Panc1 (cell line): ENCODE data around the gene LHPP. TPM values are rescaled to one million over a fixed set of nuclear protein-coding genes. Genes with fewer than 3 reads are reported as not detected.

Experiments used
- ATAC-seq: fragments of 200-7000 bp; cut with Tn5 transposase; 2 replicates; pipeline ENCODE4 v1.9.1; 2020; ENCODE audit warnings: mild to moderate bottlenecking, moderate library complexity
- BruUV-seq: library from RNA; stranded (reverse); fragments of 400-500 nt; replicated peaks from 2 replicates; lab custom pipeline; 2021; lab: Mats Ljungman, UMichigan
- CTCF ChIA-PET: fragments of 300-600 bp; sonication (Branson Sonifier 250); formaldehyde crosslinking; loops from one replicate; lab custom pipeline; 2022; ENCODE audit warnings: antibody characterized with exemption; lab: Charles Lee
- POLR2A ChIA-PET: fragments of 300-600 bp; sonication (Branson Sonifier 250); formaldehyde crosslinking; loops from one replicate; lab custom pipeline; 2022; ENCODE audit warnings: antibody characterized with exemption; lab: Charles Lee
- DNase-seq: peaks from one replicate; pipeline ENCODE4 v3.0.0-alpha.2; 2010; ENCODE audit warnings: low read depth, low spot score
- H3K27ac ChIP-seq: 2 replicates; pipeline ENCODE4 v1.5.1; 2011; ENCODE audit warnings: mild to moderate bottlenecking, low read length, inconsistent platforms
- H3K27me3 ChIP-seq: fragments of 200-500 bp; sonication (Bioruptor generic); 2 replicates; pipeline ENCODE4 v1.6.0; 2014; ENCODE audit warnings: low read length, inconsistent platforms; ENCODE audit not compliant: control insufficient read depth, insufficient read depth
- H3K36me3 ChIP-seq: fragments of 200-500 bp; sonication (Bioruptor generic); 2 replicates; pipeline ENCODE4 v1.5.1; 2014; ENCODE audit warnings: inconsistent platforms, mild to moderate bottlenecking, low read length, moderate library complexity; ENCODE audit not compliant: control insufficient read depth, insufficient read depth
- H3K4me1 ChIP-seq: 2 replicates; pipeline ENCODE4 v1.5.1; 2011; ENCODE audit warnings: inconsistent platforms, mild to moderate bottlenecking, low read length, moderate library complexity; ENCODE audit not compliant: control insufficient read depth, insufficient read depth
- H3K4me3 ChIP-seq, 2 experiments: 2 replicates each; pipeline ENCODE4 v1.5.1; 2011 to 2012; ENCODE audit warnings: low read depth in 2 of 2, low read length in 2 of 2, mild to moderate bottlenecking in 2 of 2, inconsistent platforms in 1 of 2, moderate library complexity in 1 of 2
- H3K9me3 ChIP-seq: fragments of 200-500 bp; sonication (Bioruptor generic); 2 replicates; pipeline ENCODE4 v1.5.1; 2014; ENCODE audit warnings: low read depth, mild to moderate bottlenecking, inconsistent platforms, low read length, moderate library complexity; ENCODE audit not compliant: control insufficient read depth, insufficient read depth
- POLR2AphosphoS5 ChIP-seq: IDR thresholded peaks from 2 replicates; pipeline ENCODE4 v1.6.1; 2012; ENCODE audit warnings: mild to moderate bottlenecking, low read depth, low read length, moderate library complexity
- SIN3A ChIP-seq: IDR thresholded peaks from 2 replicates; pipeline ENCODE4 v1.6.1; 2012; ENCODE audit warnings: low read depth, mild to moderate bottlenecking, low read length, moderate library complexity, borderline replicate concordance; ENCODE audit not compliant: insufficient read depth
- TCF7L2 ChIP-seq: IDR thresholded peaks from 2 replicates; pipeline ENCODE4 v1.6.1; 2011; ENCODE audit warnings: mild to moderate bottlenecking, low read depth, low read length, inconsistent platforms
- in situ Hi-C: cut with HindIII; loops from 2 replicates; pipeline ENCODE4 v1.10.0; 2016; ENCODE audit warnings: low sequenced_read_pairs, low pct_unique_long_range_greater_than_20kb
- intact Hi-C: fragments of 100-400 bp; cut with micrococcal nuclease; formaldehyde crosslinking; loops from one replicate; pipeline ENCODE4 v1.10.0; 2022; ENCODE audit not compliant: unreplicated experiment
- total RNA-seq: library from RNA; stranded (reverse); gene quantifications from one replicate; pipeline ENCODE4 v1.2.1, GENCODE V29; 2021; ENCODE audit not compliant: unreplicated experiment
- TF ChIP-seq, protein P1 (sequence below), 2 experiments: IDR thresholded peaks; 2 replicates each; pipeline ENCODE4 v1.6.1; 2011 to 2012; ENCODE audit warnings: low read depth in 2 of 2, control low read depth in 1 of 2, low read length in 1 of 2, mild to moderate bottlenecking in 1 of 2, moderate library complexity in 1 of 2; ENCODE audit not compliant: insufficient read depth in 1 of 2
- TF ChIP-seq, protein P2 (sequence below): fragments of 450-650 bp; IDR thresholded peaks from 2 replicates; pipeline ENCODE4 v1.5.1; 2017; ENCODE audit warnings: mild to moderate bottlenecking

The LHPP gene
- total RNA-seq, 1 experiment from 2014 or later, result 15.0 TPM

DNA sequence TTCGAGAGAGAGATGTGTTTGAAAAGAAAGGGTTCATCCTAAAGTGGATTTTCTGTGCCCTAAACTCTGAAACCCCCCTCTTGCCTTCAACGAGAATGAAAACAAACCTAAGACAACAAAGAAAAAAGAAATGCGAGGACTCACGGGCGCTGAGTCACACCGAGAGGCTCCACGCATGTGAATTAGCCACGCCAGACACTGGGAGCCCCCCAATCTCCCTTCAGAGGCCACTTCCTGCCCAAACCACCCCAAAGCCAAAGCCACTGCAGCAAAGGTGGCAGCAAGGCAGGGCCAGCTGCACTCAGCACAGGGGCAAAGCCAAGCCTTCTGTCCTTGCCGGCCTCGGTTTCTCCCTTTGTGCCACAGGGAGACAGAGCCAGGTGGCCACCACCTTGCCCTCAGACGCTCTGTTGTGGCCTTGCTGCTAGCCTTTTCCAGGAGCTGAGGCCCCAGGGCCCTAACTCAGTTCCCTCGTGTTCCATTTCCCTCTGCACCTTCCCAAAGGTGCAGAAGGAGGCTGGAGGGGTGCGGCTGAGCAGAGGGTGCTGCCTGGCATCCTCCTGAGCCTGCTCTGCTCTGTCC is 189.3 kb downstream of the LHPP start:
- H3K4me3 ChIP-seq, result no peak overlapping the region
- intact Hi-C loops (no loop called here), in situ Hi-C loops (no loop called here)
- TF ChIP-seq SIN3A (no peak), POLR2AphosphoS5 (no peak), TCF7L2 (no peak)
- TF ChIP-seq, protein P1, sequence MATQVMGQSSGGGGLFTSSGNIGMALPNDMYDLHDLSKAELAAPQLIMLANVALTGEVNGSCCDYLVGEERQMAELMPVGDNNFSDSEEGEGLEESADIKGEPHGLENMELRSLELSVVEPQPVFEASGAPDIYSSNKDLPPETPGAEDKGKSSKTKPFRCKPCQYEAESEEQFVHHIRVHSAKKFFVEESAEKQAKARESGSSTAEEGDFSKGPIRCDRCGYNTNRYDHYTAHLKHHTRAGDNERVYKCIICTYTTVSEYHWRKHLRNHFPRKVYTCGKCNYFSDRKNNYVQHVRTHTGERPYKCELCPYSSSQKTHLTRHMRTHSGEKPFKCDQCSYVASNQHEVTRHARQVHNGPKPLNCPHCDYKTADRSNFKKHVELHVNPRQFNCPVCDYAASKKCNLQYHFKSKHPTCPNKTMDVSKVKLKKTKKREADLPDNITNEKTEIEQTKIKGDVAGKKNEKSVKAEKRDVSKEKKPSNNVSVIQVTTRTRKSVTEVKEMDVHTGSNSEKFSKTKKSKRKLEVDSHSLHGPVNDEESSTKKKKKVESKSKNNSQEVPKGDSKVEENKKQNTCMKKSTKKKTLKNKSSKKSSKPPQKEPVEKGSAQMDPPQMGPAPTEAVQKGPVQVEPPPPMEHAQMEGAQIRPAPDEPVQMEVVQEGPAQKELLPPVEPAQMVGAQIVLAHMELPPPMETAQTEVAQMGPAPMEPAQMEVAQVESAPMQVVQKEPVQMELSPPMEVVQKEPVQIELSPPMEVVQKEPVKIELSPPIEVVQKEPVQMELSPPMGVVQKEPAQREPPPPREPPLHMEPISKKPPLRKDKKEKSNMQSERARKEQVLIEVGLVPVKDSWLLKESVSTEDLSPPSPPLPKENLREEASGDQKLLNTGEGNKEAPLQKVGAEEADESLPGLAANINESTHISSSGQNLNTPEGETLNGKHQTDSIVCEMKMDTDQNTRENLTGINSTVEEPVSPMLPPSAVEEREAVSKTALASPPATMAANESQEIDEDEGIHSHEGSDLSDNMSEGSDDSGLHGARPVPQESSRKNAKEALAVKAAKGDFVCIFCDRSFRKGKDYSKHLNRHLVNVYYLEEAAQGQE (IDR thresholded peaks at IDR 0.05; ENCODE audit: insufficient read depth in 1 of 2, low read depth in 2 of 2, low read length in 1 of 2), result no peak
- TF ChIP-seq, protein P2, sequence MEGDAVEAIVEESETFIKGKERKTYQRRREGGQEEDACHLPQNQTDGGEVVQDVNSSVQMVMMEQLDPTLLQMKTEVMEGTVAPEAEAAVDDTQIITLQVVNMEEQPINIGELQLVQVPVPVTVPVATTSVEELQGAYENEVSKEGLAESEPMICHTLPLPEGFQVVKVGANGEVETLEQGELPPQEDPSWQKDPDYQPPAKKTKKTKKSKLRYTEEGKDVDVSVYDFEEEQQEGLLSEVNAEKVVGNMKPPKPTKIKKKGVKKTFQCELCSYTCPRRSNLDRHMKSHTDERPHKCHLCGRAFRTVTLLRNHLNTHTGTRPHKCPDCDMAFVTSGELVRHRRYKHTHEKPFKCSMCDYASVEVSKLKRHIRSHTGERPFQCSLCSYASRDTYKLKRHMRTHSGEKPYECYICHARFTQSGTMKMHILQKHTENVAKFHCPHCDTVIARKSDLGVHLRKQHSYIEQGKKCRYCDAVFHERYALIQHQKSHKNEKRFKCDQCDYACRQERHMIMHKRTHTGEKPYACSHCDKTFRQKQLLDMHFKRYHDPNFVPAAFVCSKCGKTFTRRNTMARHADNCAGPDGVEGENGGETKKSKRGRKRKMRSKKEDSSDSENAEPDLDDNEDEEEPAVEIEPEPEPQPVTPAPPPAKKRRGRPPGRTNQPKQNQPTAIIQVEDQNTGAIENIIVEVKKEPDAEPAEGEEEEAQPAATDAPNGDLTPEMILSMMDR, result no peak
- POLR2A ChIA-PET, result interaction anchor here (0.5 kb wide), 1 partner anchor 106 kb away, joined by 4 read pairs; no protein-coding TSS in a partner anchor
- no peaks in the 10 kb centered on the region for H3K27me3 ChIP-seq
- H3K27ac ChIP-seq, result no peak overlapping the region
- CTCF ChIA-PET, result no interaction called here
- no TSS peak for BruUV-seq
- H3K36me3 ChIP-seq, result no peaks in the 10 kb centered on the region
- ATAC-seq (no peak), DNase-seq (no peak)
- H3K9me3 ChIP-seq, result no peaks in the 10 kb centered on the region
- peaks cover 12% of the 10 kb centered on the region for H3K4me1 ChIP-seq

DNA sequence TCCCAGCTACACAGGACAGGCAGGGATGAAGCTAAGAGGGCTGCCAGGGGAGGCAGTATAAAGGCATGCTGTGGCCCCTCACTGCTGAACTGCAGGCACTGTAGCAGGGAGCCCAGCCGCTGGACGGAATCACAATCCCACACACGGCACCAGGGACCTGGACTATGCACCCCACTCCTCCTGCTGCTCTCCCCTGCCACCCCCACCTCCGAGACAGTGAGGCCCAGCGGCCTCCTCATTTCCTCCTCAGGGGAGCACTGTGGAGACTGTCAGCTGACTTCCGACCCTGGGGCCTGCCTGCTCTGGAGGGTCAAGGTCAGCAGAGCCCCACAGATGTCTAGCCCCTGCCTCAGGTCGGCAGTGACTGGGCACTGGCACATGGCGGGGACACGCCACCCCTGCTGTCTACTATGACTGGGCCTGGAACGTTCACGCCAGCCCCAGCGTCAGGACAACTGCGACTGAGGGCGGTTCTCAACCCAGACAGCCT is 189.8 kb downstream of the LHPP start:
- Histone ChIP-seq H3K9me3 (no peaks in the 10 kb centered on the region), H3K36me3 (no peaks in the 10 kb centered on the region), H3K27me3 (no peaks in the 10 kb centered on the region), H3K27ac (no peak overlapping the region), H3K4me3 (no peak overlapping the region), H3K4me1 (peaks cover 9% of the 10 kb centered on the region)
- intact Hi-C loops, result no loop called here
- POLR2A ChIA-PET, result interaction anchor here (0.5 kb wide), 1 partner anchor 105 kb away, joined by 4 read pairs; no protein-coding TSS in a partner anchor
- TF ChIP-seq POLR2AphosphoS5, result no peak
- TF ChIP-seq SIN3A, result no peak
- TF ChIP-seq TCF7L2, result no peak
- TF ChIP-seq, protein P2, result no peak
- TF ChIP-seq, protein P1 (IDR thresholded peaks at IDR 0.05; ENCODE audit: insufficient read depth in 1 of 2, low read depth in 2 of 2, low read length in 1 of 2), result no peak
- in situ Hi-C loops, result no loop called here
- DNase-seq (no peak), ATAC-seq (no peak)
- CTCF ChIA-PET, result no interaction called here
- BruUV-seq, result no TSS peak
